Right atrium auricular region (tissue), 2 donors: ENCODE data around the gene PNMA8B. TPM values are rescaled to one million over a fixed set of nuclear protein-coding genes. Genes with fewer than 3 reads are reported as not detected.
A peak's percentile ranks its signal among the peaks of the same experiment; 100 is the strongest.

Experiments used
- DNase-seq: peaks from one replicate; pipeline ENCODE4 v3.0.0-alpha.2; 2019; ENCODE audit warnings: low spot score
- H3K27ac ChIP-seq, 2 donors: fragments of 200-600 bp; sonication (generic); 1 replicate in 1 of 2; 2 replicates in 1 of 2; pipeline ENCODE4 v1.5.1; 2016 to 2019
- H3K27me3 ChIP-seq, 2 donors: fragments of 200-600 bp; sonication (generic); one replicate each; pipeline versions ENCODE4 v1.5.1 to v1.6.0; 2017 to 2019
- H3K36me3 ChIP-seq: fragments of 200-600 bp; sonication (generic); one replicate; pipeline ENCODE4 v1.5.1; 2016
- H3K4me1 ChIP-seq, 2 donors: fragments of 200-600 bp; sonication (generic); one replicate each; pipeline versions ENCODE4 v1.5.1 to v1.6.0; 2017 to 2019
- H3K4me3 ChIP-seq, 2 donors: fragments of 200-600 bp; sonication (generic); 1 replicate in 1 of 2; 2 replicates in 1 of 2; pipeline ENCODE4 v1.5.1; 2017 to 2019; ENCODE audit warnings: mild to moderate bottlenecking in 1 of 2, moderate library complexity in 1 of 2
- H3K9me3 ChIP-seq, 2 donors: fragments of 200-600 bp; sonication (generic); one replicate each; pipeline ENCODE4 v1.5.1; 2019
- CTCF ChIP-seq, 2 donors: fragments of 200-600 bp; sonication (generic); IDR thresholded peaks; one replicate each; pipeline ENCODE4 v1.5.1; 2019; ENCODE audit warnings: antibody characterized with exemption in 2 of 2
- total RNA-seq, 2 donors: library from RNA; depleted of rRNA; stranded (reverse); fragments of >200 nt; gene quantifications; one replicate each; pipeline ENCODE4 v1.1.0, GENCODE V29; 2016

The PNMA8B gene
- total RNA-seq, 2 donors from 2014 or later: 1.0 to 1.7 TPM

- TF ChIP-seq CTCF (IDR thresholded peaks at IDR 0.05): no peak
- no peak for DNase-seq
- Histone ChIP-seq H3K27me3 (no peaks in the 10 kb centered on the region), H3K4me3 (no peak overlapping the region), H3K36me3 (no peaks in the 10 kb centered on the region), H3K27ac (peak overlapping the region; percentile 16 to 67), H3K4me1 (peaks cover 0 to 12% of the 10 kb centered on the region in 2 donors), H3K9me3 (no peaks in the 10 kb centered on the region)
These were observed 29.0 kb downstream of the PNMA8B start for GRCh38 chr19:46466536-46467196.

GRCh38 chr19:46463516-46463915 is 32.2 kb downstream of the PNMA8B start:
- Histone ChIP-seq H3K4me3 (no peak overlapping the region), H3K4me1 (no peaks in the 10 kb centered on the region), H3K27me3 (no peaks in the 10 kb centered on the region), H3K36me3 (no peaks in the 10 kb centered on the region), H3K27ac (no peak overlapping the region), H3K9me3 (no peaks in the 10 kb centered on the region)
- no peak for DNase-seq
- TF ChIP-seq CTCF (IDR thresholded peaks at IDR 0.05): no peak

GRCh38 chr19:46461537-46461936 is 34.1 kb downstream of the PNMA8B start:
- H3K27me3 ChIP-seq: no peaks in the 10 kb centered on the region
- no peak for TF ChIP-seq CTCF (IDR thresholded peaks at IDR 0.05)
- no peak for DNase-seq

GRCh38 chr19:46460981-46461380 is 34.7 kb downstream of the PNMA8B start:
- Histone ChIP-seq H3K9me3 (no peaks in the 10 kb centered on the region), H3K27me3 (no peaks in the 10 kb centered on the region)
- no peak for DNase-seq

More at GRCh38 chr19:46461537-46461936, 34.1 kb downstream of the PNMA8B start:
- no peak overlapping the region for H3K4me3 ChIP-seq
- H3K27ac ChIP-seq: no peak overlapping the region
- no peaks in the 10 kb centered on the region for H3K9me3 ChIP-seq
- H3K4me1 ChIP-seq: no peaks in the 10 kb centered on the region
- no peaks in the 10 kb centered on the region for H3K36me3 ChIP-seq

GRCh38 chr19:46460055-46460454 is 35.6 kb downstream of the PNMA8B start:
- H3K4me1 ChIP-seq: no peaks in the 10 kb centered on the region
- H3K27me3 ChIP-seq: no peaks in the 10 kb centered on the region
- no peak overlapping the region for H3K27ac ChIP-seq
- H3K36me3 ChIP-seq: no peaks in the 10 kb centered on the region
- no peaks in the 10 kb centered on the region for H3K9me3 ChIP-seq
- no peak overlapping the region for H3K4me3 ChIP-seq
- DNase-seq: no peak
- no peak for TF ChIP-seq CTCF (IDR thresholded peaks at IDR 0.05)

More at GRCh38 chr19:46460981-46461380, 34.7 kb downstream of the PNMA8B start:
- no peak overlapping the region for H3K27ac ChIP-seq
- H3K4me3 ChIP-seq: no peak overlapping the region
- no peaks in the 10 kb centered on the region for H3K36me3 ChIP-seq
- H3K4me1 ChIP-seq: no peaks in the 10 kb centered on the region
- no peak for TF ChIP-seq CTCF (IDR thresholded peaks at IDR 0.05)

GRCh38 chr19:46456930-46457329 is 38.7 kb downstream of the PNMA8B start:
- no peaks in the 10 kb centered on the region for H3K4me1 ChIP-seq
- no peak for TF ChIP-seq CTCF (IDR thresholded peaks at IDR 0.05)
- no peaks in the 10 kb centered on the region for H3K27me3 ChIP-seq
- H3K36me3 ChIP-seq: no peaks in the 10 kb centered on the region
- no peaks in the 10 kb centered on the region for H3K9me3 ChIP-seq
- H3K27ac ChIP-seq: no peak overlapping the region
- no peak overlapping the region for H3K4me3 ChIP-seq
- no peak for DNase-seq
